ENCODE measurements around the gene ARFGEF3.

Gene ARFGEF3

GRCh38 chr6:138318741-138319375, 157.1 kb downstream of the ARFGEF3 start:
- DNase-seq (ENCODE audit: low read depth, low spot score): no peak
- H3K27me3 ChIP-seq (ENCODE audit: control insufficient read depth, insufficient read depth, low read length): no peaks in the 10 kb centered on the region
- no peak overlapping the region for H3K4me3 ChIP-seq (ENCODE audit: low read length)
- H3K9me3 ChIP-seq (ENCODE audit: control insufficient read depth, insufficient read depth, low read length): no peaks in the 10 kb centered on the region
- peaks cover 9% of the 10 kb centered on the region for H3K36me3 ChIP-seq (ENCODE audit: control insufficient read depth, insufficient read depth, low read length)
- H3K27ac ChIP-seq (ENCODE audit: low read length): no peak overlapping the region
- no CpG with 5 or more reads among the region's 7 CpGs for WGBS (ENCODE audit: insufficient coverage, insufficient read length)
- no peaks in the 10 kb centered on the region for H3K4me1 ChIP-seq (ENCODE audit: control insufficient read depth, insufficient read depth, low read length)

GRCh38 chr6:138321934-138322333, 160.2 kb downstream of the ARFGEF3 start:
- DNase-seq (ENCODE audit: low read depth, low spot score): no peak
- WGBS (ENCODE audit: insufficient coverage, insufficient read length): no CpG with 5 or more reads among the region's 4 CpGs
- Histone ChIP-seq H3K27me3 (ENCODE audit: control insufficient read depth, insufficient read depth, low read length) (no peaks in the 10 kb centered on the region), H3K4me1 (ENCODE audit: control insufficient read depth, insufficient read depth, low read length) (no peaks in the 10 kb centered on the region), H3K36me3 (ENCODE audit: control insufficient read depth, insufficient read depth, low read length) (peaks cover 11% of the 10 kb centered on the region), H3K4me3 (ENCODE audit: low read length) (no peak overlapping the region), H3K9me3 (ENCODE audit: control insufficient read depth, insufficient read depth, low read length) (no peaks in the 10 kb centered on the region), H3K27ac (ENCODE audit: low read length) (no peak overlapping the region)

- Histone ChIP-seq H3K36me3 (ENCODE audit: control insufficient read depth, insufficient read depth, low read length) (peaks cover 6% of the 10 kb centered on the region), H3K4me3 (ENCODE audit: low read length) (no peak overlapping the region), H3K4me1 (ENCODE audit: control insufficient read depth, insufficient read depth, low read length) (no peaks in the 10 kb centered on the region), H3K27ac (ENCODE audit: low read length) (no peak overlapping the region), H3K9me3 (ENCODE audit: control insufficient read depth, insufficient read depth, low read length) (no peaks in the 10 kb centered on the region), H3K27me3 (ENCODE audit: control insufficient read depth, insufficient read depth, low read length) (no peaks in the 10 kb centered on the region)
- no peak for DNase-seq (ENCODE audit: low read depth, low spot score)
- WGBS (ENCODE audit: insufficient coverage, insufficient read length): no CpG with 5 or more reads among the region's 13 CpGs
Observed at GRCh38 chr6:138323821-138324220, 162.1 kb downstream of the ARFGEF3 start.

- no peak for DNase-seq (ENCODE audit: low read depth, low spot score)
- H3K27me3 ChIP-seq (ENCODE audit: control insufficient read depth, insufficient read depth, low read length): no peaks in the 10 kb centered on the region
- no peaks in the 10 kb centered on the region for H3K9me3 ChIP-seq (ENCODE audit: control insufficient read depth, insufficient read depth, low read length)
- H3K4me1 ChIP-seq (ENCODE audit: control insufficient read depth, insufficient read depth, low read length): peaks cover 4% of the 10 kb centered on the region; the same call in 1 of the 2 replicates
- no peak overlapping the region for H3K4me3 ChIP-seq (ENCODE audit: low read length)
- H3K27ac ChIP-seq (ENCODE audit: low read length): no peak overlapping the region
- 100% methylated on average over 1 of the region's 3 CpGs for WGBS (ENCODE audit: insufficient coverage, insufficient read length)
- peaks cover 6% of the 10 kb centered on the region; the same call in 1 of the 2 replicates for H3K36me3 ChIP-seq (ENCODE audit: control insufficient read depth, insufficient read depth, low read length)
Observed at GRCh38 chr6:138328210-138328609, 166.5 kb downstream of the ARFGEF3 start.

GRCh38 chr6:138330763-138331162, 169.0 kb downstream of the ARFGEF3 start:
- H3K9me3 ChIP-seq (ENCODE audit: control insufficient read depth, insufficient read depth, low read length): no peaks in the 10 kb centered on the region
- H3K4me3 ChIP-seq (ENCODE audit: low read length): no peak overlapping the region
- H3K27me3 ChIP-seq (ENCODE audit: control insufficient read depth, insufficient read depth, low read length): no peaks in the 10 kb centered on the region
- no peak for DNase-seq (ENCODE audit: low read depth, low spot score)
- peaks cover 4% of the 10 kb centered on the region; the same call in 1 of the 2 replicates for H3K4me1 ChIP-seq (ENCODE audit: control insufficient read depth, insufficient read depth, low read length)
- H3K36me3 ChIP-seq (ENCODE audit: control insufficient read depth, insufficient read depth, low read length): no peaks in the 10 kb centered on the region
- H3K27ac ChIP-seq (ENCODE audit: low read length): no peak overlapping the region
- no CpG with 5 or more reads among the region's 1 CpG for WGBS (ENCODE audit: insufficient coverage, insufficient read length)

DNA sequence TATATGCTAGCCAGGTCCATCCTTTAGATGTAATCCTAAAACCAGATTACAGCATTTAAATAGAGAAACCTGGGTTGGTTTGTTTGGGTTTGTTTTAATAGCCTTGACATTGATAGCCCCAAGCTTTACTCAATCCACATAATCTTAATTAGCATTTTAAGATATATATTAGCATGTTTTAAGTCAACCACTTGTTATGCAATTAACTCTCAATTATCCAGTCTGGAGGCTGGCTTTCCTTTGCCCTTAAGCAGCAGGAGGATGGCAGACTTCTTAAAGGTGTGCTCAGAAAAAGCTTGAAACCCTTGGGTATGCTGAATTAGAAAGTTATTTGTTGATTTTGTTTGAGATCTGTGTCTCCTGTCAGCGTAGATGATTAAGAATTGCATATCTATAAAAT, 169.7 kb downstream of the ARFGEF3 start:
- Histone ChIP-seq H3K27ac (ENCODE audit: low read length) (no peak overlapping the region), H3K4me3 (ENCODE audit: low read length) (no peak overlapping the region), H3K4me1 (ENCODE audit: control insufficient read depth, insufficient read depth, low read length) (peaks cover 4% of the 10 kb centered on the region; the same call in 1 of the 2 replicates), H3K9me3 (ENCODE audit: control insufficient read depth, insufficient read depth, low read length) (no peaks in the 10 kb centered on the region), H3K27me3 (ENCODE audit: control insufficient read depth, insufficient read depth, low read length) (no peaks in the 10 kb centered on the region), H3K36me3 (ENCODE audit: control insufficient read depth, insufficient read depth, low read length) (no peaks in the 10 kb centered on the region)
- no peak for DNase-seq (ENCODE audit: low read depth, low spot score)
- WGBS (ENCODE audit: insufficient coverage, insufficient read length): no CpG with 5 or more reads among the region's 1 CpG

DNA sequence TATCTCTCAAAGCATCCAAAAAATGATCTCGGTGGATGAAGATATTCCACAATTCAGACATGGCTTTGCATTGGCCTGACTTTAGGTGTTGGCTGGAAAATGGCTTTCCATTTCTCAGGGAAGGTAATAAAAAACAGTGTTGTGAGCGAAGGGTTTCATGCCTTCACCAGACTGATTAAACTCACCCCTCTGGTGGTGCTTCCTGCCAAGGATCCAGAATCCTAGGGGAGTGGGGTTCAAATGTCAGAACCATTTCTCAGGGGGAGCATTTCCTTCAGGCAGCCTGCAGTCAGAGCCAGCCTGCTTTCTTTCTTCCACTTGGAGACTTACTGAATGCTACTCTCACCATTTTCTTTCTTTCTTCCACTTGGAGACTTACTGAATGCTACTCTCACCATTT, 170.2 kb downstream of the ARFGEF3 start:
- no CpG with 5 or more reads among the region's 2 CpGs for WGBS (ENCODE audit: insufficient coverage, insufficient read length)
- H3K27ac ChIP-seq (ENCODE audit: low read length): no peak overlapping the region
- no peak overlapping the region for H3K4me3 ChIP-seq (ENCODE audit: low read length)

DNA sequence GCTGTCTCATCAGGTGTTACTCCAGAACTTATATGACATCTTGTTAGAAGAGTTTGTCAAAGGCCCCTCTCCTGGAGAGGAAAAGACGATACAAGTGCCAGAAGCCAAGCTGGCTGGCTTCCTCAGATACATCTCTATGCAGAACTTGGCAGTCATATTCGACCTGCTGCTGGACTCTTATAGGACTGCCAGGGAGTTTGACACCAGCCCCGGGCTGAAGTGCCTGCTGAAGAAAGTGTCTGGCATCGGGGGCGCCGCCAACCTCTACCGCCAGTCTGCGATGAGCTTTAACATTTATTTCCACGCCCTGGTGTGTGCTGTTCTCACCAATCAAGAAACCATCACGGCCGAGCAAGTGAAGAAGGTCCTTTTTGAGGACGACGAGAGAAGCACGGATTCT, 172.3 kb downstream of the ARFGEF3 start:
- WGBS (ENCODE audit: insufficient coverage, insufficient read length): no CpG with 5 or more reads among the region's 14 CpGs
- no peak overlapping the region for H3K27ac ChIP-seq (ENCODE audit: low read length)
- no peaks in the 10 kb centered on the region; the same call in 1 of the 2 replicates for H3K36me3 ChIP-seq (ENCODE audit: control insufficient read depth, insufficient read depth, low read length)
- no peaks in the 10 kb centered on the region for H3K27me3 ChIP-seq (ENCODE audit: control insufficient read depth, insufficient read depth, low read length)
- H3K4me3 ChIP-seq (ENCODE audit: low read length): no peak overlapping the region
- H3K4me1 ChIP-seq (ENCODE audit: control insufficient read depth, insufficient read depth, low read length): peaks cover 4% of the 10 kb centered on the region; the same call in 1 of the 2 replicates
- DNase-seq (ENCODE audit: low read depth, low spot score): no peak
- H3K9me3 ChIP-seq (ENCODE audit: control insufficient read depth, insufficient read depth, low read length): no peaks in the 10 kb centered on the region

More for the DNA sequence above, 170.2 kb downstream of the ARFGEF3 start:
- H3K27me3 ChIP-seq (ENCODE audit: control insufficient read depth, insufficient read depth, low read length): no peaks in the 10 kb centered on the region
- no peaks in the 10 kb centered on the region for H3K36me3 ChIP-seq (ENCODE audit: control insufficient read depth, insufficient read depth, low read length)
- H3K9me3 ChIP-seq (ENCODE audit: control insufficient read depth, insufficient read depth, low read length): no peaks in the 10 kb centered on the region
- DNase-seq (ENCODE audit: low read depth, low spot score): no peak
- peaks cover 4% of the 10 kb centered on the region; the same call in 1 of the 2 replicates for H3K4me1 ChIP-seq (ENCODE audit: control insufficient read depth, insufficient read depth, low read length)

GRCh38 chr6:138334963-138335362, 173.2 kb downstream of the ARFGEF3 start:
- Histone ChIP-seq H3K4me3 (ENCODE audit: low read length) (no peak overlapping the region), H3K9me3 (ENCODE audit: control insufficient read depth, insufficient read depth, low read length) (no peaks in the 10 kb centered on the region), H3K4me1 (ENCODE audit: control insufficient read depth, insufficient read depth, low read length) (peaks cover 4% of the 10 kb centered on the region; the same call in 1 of the 2 replicates), H3K27ac (ENCODE audit: low read length) (no peak overlapping the region), H3K27me3 (ENCODE audit: control insufficient read depth, insufficient read depth, low read length) (no peaks in the 10 kb centered on the region), H3K36me3 (ENCODE audit: control insufficient read depth, insufficient read depth, low read length) (no peaks in the 10 kb centered on the region; the same call in 1 of the 2 replicates)
- DNase-seq (ENCODE audit: low read depth, low spot score): no peak
- no CpG with 5 or more reads among the region's 14 CpGs for WGBS (ENCODE audit: insufficient coverage, insufficient read length)

DNA sequence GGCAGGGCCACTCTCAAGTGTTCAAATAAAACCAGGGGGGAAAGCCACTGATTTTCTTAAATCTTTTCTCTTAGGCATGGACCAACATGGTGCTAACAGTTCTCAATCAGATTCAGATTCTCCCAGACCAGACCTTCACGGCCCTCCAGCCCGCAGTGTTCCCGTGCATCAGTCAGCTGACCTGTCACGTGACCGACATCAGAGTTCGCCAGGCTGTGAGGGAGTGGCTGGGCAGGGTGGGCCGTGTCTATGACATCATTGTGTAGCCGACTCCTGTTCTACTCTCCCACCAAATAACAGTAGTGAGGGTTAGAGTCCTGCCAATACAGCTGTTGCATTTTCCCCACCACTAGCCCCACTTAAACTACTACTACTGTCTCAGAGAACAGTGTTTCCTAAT, 174.5 kb downstream of the ARFGEF3 start:
- H3K27ac ChIP-seq (ENCODE audit: low read length): no peak overlapping the region
- H3K36me3 ChIP-seq (ENCODE audit: control insufficient read depth, insufficient read depth, low read length): no peaks in the 10 kb centered on the region; the same call in 1 of the 2 replicates
- no CpG with 5 or more reads among the region's 8 CpGs for WGBS (ENCODE audit: insufficient coverage, insufficient read length)
- no peak for DNase-seq (ENCODE audit: low read depth, low spot score)
- H3K4me1 ChIP-seq (ENCODE audit: control insufficient read depth, insufficient read depth, low read length): 0 out of 2 replicates have a peak, but pooled peaks cover 2% of the 10 kb centered on the region
- no peaks in the 10 kb centered on the region for H3K9me3 ChIP-seq (ENCODE audit: control insufficient read depth, insufficient read depth, low read length)
- no peak overlapping the region for H3K4me3 ChIP-seq (ENCODE audit: low read length)
- H3K27me3 ChIP-seq (ENCODE audit: control insufficient read depth, insufficient read depth, low read length): no peaks in the 10 kb centered on the region

DNA sequence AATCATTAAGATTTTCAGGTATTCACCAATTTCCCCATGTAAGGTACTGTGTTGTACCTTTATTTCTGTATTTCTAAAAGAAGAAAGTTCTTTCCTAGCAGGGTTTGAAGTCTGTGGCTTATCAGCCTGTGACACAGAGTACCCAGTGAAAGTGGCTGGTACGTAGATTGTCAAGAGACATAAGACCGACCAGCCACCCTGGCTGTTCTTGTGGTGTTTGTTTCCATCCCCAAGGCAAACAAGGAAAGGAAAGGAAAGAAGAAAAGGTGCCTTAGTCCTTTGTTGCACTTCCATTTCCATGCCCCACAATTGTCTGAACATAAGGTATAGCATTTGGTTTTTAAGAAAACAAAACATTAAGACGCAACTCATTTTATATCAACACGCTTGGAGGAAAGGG, 175.3 kb downstream of the ARFGEF3 start:
- Histone ChIP-seq H3K27ac (ENCODE audit: low read length) (no peak overlapping the region), H3K9me3 (ENCODE audit: control insufficient read depth, insufficient read depth, low read length) (no peaks in the 10 kb centered on the region), H3K27me3 (ENCODE audit: control insufficient read depth, insufficient read depth, low read length) (no peaks in the 10 kb centered on the region), H3K4me3 (ENCODE audit: low read length) (no peak overlapping the region), H3K36me3 (ENCODE audit: control insufficient read depth, insufficient read depth, low read length) (no peaks in the 10 kb centered on the region; the same call in 1 of the 2 replicates), H3K4me1 (ENCODE audit: control insufficient read depth, insufficient read depth, low read length) (0 out of 2 replicates have a peak, but pooled peaks cover under 1% of the 10 kb centered on the region)
- no CpG with 5 or more reads among the region's 4 CpGs for WGBS (ENCODE audit: insufficient coverage, insufficient read length)
- no peak for DNase-seq (ENCODE audit: low read depth, low spot score)

Data from iPS DF 6.9 (cell line).